ENCODE results near the gene FBXL7.

GRCh38 chr5:15807871-15808270, 307.9 kb downstream of the FBXL7 start:
- TF ChIP-seq EZH2 (IDR thresholded peaks at IDR 0.05; ENCODE audit: insufficient read depth, poor library complexity, severe bottlenecking) (no peak), EZH2phosphoT487 (IDR thresholded peaks at IDR 0.05; ENCODE audit: insufficient read depth, low read depth) (no peak)

Measured in GM23248 (cell line).